Esophagus squamous epithelium (tissue), 4 donors: ENCODE data around the gene GRAMD4.

Source experiments
- CTCF ChIP-seq, 6 experiments: fragments of 450-650 bp in 4 of 6; fragments of 200-600 bp in 2 of 6; sonication (generic) in 2 of 6; IDR thresholded peaks; one replicate each; pipeline ENCODE4 v1.5.1; 2016 to 2019; ENCODE audit warnings: antibody characterized with exemption in 6 of 6, mild to moderate bottlenecking in 4 of 6, moderate library complexity in 4 of 6
- POLR2A ChIP-seq, 4 donors: fragments of 450-650 bp; IDR thresholded peaks; one replicate each; pipeline ENCODE4 v1.6.1; 2017; ENCODE audit warnings: antibody characterized with exemption in 4 of 4, mild to moderate bottlenecking in 4 of 4, moderate library complexity in 3 of 4

GRCh38 chr22:46697811-46698515 lies 77.8 kb downstream of the GRAMD4 start:
- no peak for TF ChIP-seq CTCF (IDR thresholded peaks at IDR 0.05)
- no peak for TF ChIP-seq POLR2A (IDR thresholded peaks at IDR 0.05)
